HEK293 (cell line): Measurements from ENCODE around the gene TSR3.

ENCODE experiments used
- CTCF ChIA-PET: fragments of 350-600 bp; formaldehyde crosslinking; extraction: SDS; loops from one replicate; lab custom pipeline; 2021; ENCODE audit warnings: antibody characterized with exemption; lab: Yijun Ruan, JAX
- POLR2A ChIA-PET: fragments of 300-600 bp; formaldehyde crosslinking; extraction: SDS; loops from one replicate; lab custom pipeline; 2020; ENCODE audit warnings: antibody characterized with exemption, inconsistent platforms; lab: Yijun Ruan, JAX
- H3K27ac ChIP-seq: fragments of 200-500 bp; sonication (Bioruptor generic); 2 replicates; pipeline ENCODE4 v1.5.1; 2014; ENCODE audit warnings: low read depth, low read length, control low read depth, inconsistent platforms; ENCODE audit errors: extremely low read depth
- H3K36me3 ChIP-seq, 2 experiments: fragments of 200-500 bp in 1 of 2; sonication (Bioruptor generic) in 1 of 2; 1 replicate in 1 of 2; 2 replicates in 1 of 2; pipeline ENCODE4 v1.5.1; 2014 to 2017; ENCODE audit warnings: inconsistent platforms in 2 of 2, low read length in 2 of 2; ENCODE audit not compliant: control insufficient read depth in 2 of 2, insufficient read depth in 1 of 2
- H3K4me1 ChIP-seq: fragments of 200-500 bp; sonication (Bioruptor generic); 2 replicates; pipeline ENCODE4 v1.5.1; 2014; ENCODE audit warnings: mild to moderate bottlenecking, low read length, inconsistent platforms; ENCODE audit not compliant: control insufficient read depth, insufficient read depth
- H3K4me3 ChIP-seq: 2 replicates; pipeline ENCODE4 v1.5.1; 2011; ENCODE audit warnings: low read depth, mild to moderate bottlenecking, control low read depth, low read length, moderate library complexity
- H3K9me3 ChIP-seq: fragments of 200-500 bp; sonication (Bioruptor generic); 2 replicates; pipeline ENCODE4 v1.5.1; 2014; ENCODE audit warnings: low read depth, low read length, inconsistent platforms; ENCODE audit not compliant: control insufficient read depth, insufficient read depth
- GLI2 ChIP-seq: fragments of 450-650 bp; formaldehyde crosslinking; IDR thresholded peaks from 2 replicates; pipeline ENCODE4; 2017; ENCODE audit warnings: missing biosample characterization, missing genetic modification characterization, low read depth, borderline replicate concordance
- GLIS2 ChIP-seq: fragments of 450-650 bp; formaldehyde crosslinking; IDR thresholded peaks from 2 replicates; pipeline ENCODE4 v1.5.1; 2016; ENCODE audit warnings: missing biosample characterization, missing genetic modification characterization
- KLF8 ChIP-seq: fragments of 450-650 bp; formaldehyde crosslinking; IDR thresholded peaks from 2 replicates; pipeline ENCODE4 v1.5.1; 2016; ENCODE audit warnings: missing biosample characterization, missing genetic modification characterization
- MYNN ChIP-seq: fragments of 450-650 bp; formaldehyde crosslinking; IDR thresholded peaks from 2 replicates; pipeline ENCODE4 v1.5.1; 2016; ENCODE audit warnings: missing biosample characterization, missing genetic modification characterization, borderline replicate concordance
- SALL2 ChIP-seq: fragments of 450-650 bp; formaldehyde crosslinking; IDR thresholded peaks from 2 replicates; pipeline ENCODE4 v1.5.0; 2017; ENCODE audit warnings: missing biosample characterization, mild to moderate bottlenecking, missing genetic modification characterization, borderline replicate concordance
- SCRT2 ChIP-seq: fragments of 450-650 bp; formaldehyde crosslinking; IDR thresholded peaks from 2 replicates; pipeline ENCODE4 v1.5.1; 2016; ENCODE audit warnings: missing biosample characterization, missing genetic modification characterization
- YY1 ChIP-seq: fragments of 450-650 bp; formaldehyde crosslinking; IDR thresholded peaks from 2 replicates; pipeline ENCODE4 v1.5.1; 2018; ENCODE audit warnings: missing biosample characterization, missing genetic modification characterization
- ZBTB7A ChIP-seq: fragments of 450-650 bp; formaldehyde crosslinking; IDR thresholded peaks from 2 replicates; pipeline ENCODE4 v1.5.1; 2016; ENCODE audit warnings: low read depth, missing biosample characterization, missing genetic modification characterization
- ZFHX2 ChIP-seq: fragments of 450-650 bp; formaldehyde crosslinking; conservative IDR thresholded peaks from 2 replicates; pipeline ENCODE4 v1.5.1; 2016; ENCODE audit warnings: missing biosample characterization, missing genetic modification characterization
- ZFP37 ChIP-seq: fragments of 450-650 bp; formaldehyde crosslinking; IDR thresholded peaks from 2 replicates; pipeline ENCODE4 v1.5.1; 2016; ENCODE audit warnings: missing biosample characterization, missing genetic modification characterization
- ZNF114 ChIP-seq: fragments of 450-650 bp; formaldehyde crosslinking; IDR thresholded peaks from 2 replicates; pipeline ENCODE4 v1.5.0; 2017; ENCODE audit warnings: missing biosample characterization, missing genetic modification characterization
- ZNF184 ChIP-seq: fragments of 450-650 bp; IDR thresholded peaks from 2 replicates; pipeline ENCODE4 v1.5.1; 2018; ENCODE audit warnings: missing biosample characterization, mild to moderate bottlenecking, missing genetic modification characterization
- ZNF23 ChIP-seq: fragments of 450-650 bp; formaldehyde crosslinking; IDR thresholded peaks from 2 replicates; pipeline ENCODE4 v1.5.1; 2016; ENCODE audit warnings: missing biosample characterization, missing genetic modification characterization, borderline replicate concordance
- ZNF473 ChIP-seq: fragments of 450-650 bp; formaldehyde crosslinking; IDR thresholded peaks from 2 replicates; pipeline ENCODE4 v1.5.1; 2017; ENCODE audit warnings: missing biosample characterization, missing genetic modification characterization
- ZNF514 ChIP-seq: fragments of 450-650 bp; formaldehyde crosslinking; IDR thresholded peaks from 2 replicates; pipeline ENCODE4 v1.5.1; 2016; ENCODE audit warnings: missing biosample characterization, missing genetic modification characterization
- ZNF561 ChIP-seq: fragments of 450-650 bp; IDR thresholded peaks from 2 replicates; pipeline ENCODE4 v1.5.1; 2018; ENCODE audit warnings: missing biosample characterization, missing genetic modification characterization, borderline replicate concordance
- ZNF629 ChIP-seq: fragments of 450-650 bp; formaldehyde crosslinking; IDR thresholded peaks from 2 replicates; pipeline ENCODE4 v1.5.1; 2017; ENCODE audit warnings: missing biosample characterization, missing genetic modification characterization
- ZNF707 ChIP-seq: fragments of 450-650 bp; formaldehyde crosslinking; IDR thresholded peaks from 2 replicates; pipeline ENCODE4 v1.5.1; 2016; ENCODE audit warnings: missing biosample characterization, missing genetic modification characterization
- TF ChIP-seq, protein P1 (sequence below): fragments of 450-650 bp; formaldehyde crosslinking; IDR thresholded peaks from 2 replicates; pipeline ENCODE4 v1.5.1; 2016; ENCODE audit warnings: missing biosample characterization, missing genetic modification characterization, borderline replicate concordance
- TF ChIP-seq, protein P2 (sequence below): fragments of 450-650 bp; formaldehyde crosslinking; IDR thresholded peaks from 2 replicates; pipeline ENCODE4 v1.5.1; 2016; ENCODE audit warnings: missing biosample characterization, missing genetic modification characterization
- TF ChIP-seq, protein P3 (sequence below): fragments of 450-650 bp; formaldehyde crosslinking; IDR thresholded peaks from 2 replicates; pipeline ENCODE4 v1.5.1; 2016; ENCODE audit warnings: missing biosample characterization, missing genetic modification characterization
- TF ChIP-seq, protein P4 (sequence below): fragments of 450-650 bp; formaldehyde crosslinking; IDR thresholded peaks from 2 replicates; pipeline ENCODE4 v1.5.1; 2017; ENCODE audit warnings: missing biosample characterization, missing genetic modification characterization

Gene TSR3

DNA sequence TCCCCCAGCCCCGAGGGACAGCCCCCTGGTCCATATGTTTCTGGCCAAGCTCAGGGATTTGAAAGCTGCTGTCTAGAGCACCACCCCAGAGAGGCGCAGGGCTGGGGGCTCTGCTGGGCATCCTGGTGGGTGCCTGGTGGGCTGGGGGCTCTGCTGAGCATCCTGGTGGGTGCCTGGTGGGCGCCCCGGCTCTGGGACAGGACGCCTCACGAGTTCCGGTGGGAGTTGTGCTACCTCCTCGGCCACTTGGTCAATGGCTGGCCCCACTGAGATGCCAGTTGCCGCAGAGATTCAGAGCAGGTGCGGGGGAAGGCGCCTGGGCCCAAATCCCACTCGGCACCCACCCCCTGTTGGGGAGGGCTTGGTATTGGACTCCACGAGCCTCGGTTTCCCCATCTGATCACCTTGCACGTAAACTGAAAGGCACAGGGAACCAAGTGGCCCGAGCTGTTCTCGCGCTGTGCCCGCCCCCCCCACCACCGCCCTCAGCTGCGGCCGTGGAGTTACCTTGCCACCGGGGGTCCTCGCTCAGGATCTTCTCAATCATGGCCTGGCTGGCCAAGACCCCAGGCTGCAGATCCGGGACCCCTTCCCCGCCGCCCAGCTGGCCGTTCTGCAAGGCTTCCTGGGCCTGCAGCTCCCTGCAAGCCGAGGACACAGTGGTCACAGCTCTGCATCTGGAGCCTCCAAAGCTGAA, 49.5 kb upstream of the TSR3 start:
- peaks cover 0 to 50% of the 10 kb centered on the region in 2 experiments; a peak in 2 of 3 replicates for H3K36me3 ChIP-seq
- no peaks in the 10 kb centered on the region for H3K4me1 ChIP-seq
- no peak overlapping the region for H3K27ac ChIP-seq
- TF ChIP-seq YY1 (tag by site-specific recombination): no peak
- TF ChIP-seq ZBTB7A (tag by site-specific recombination): no peak
- no peak for TF ChIP-seq ZNF23 (tag by site-specific recombination)
- TF ChIP-seq, protein P1, sequence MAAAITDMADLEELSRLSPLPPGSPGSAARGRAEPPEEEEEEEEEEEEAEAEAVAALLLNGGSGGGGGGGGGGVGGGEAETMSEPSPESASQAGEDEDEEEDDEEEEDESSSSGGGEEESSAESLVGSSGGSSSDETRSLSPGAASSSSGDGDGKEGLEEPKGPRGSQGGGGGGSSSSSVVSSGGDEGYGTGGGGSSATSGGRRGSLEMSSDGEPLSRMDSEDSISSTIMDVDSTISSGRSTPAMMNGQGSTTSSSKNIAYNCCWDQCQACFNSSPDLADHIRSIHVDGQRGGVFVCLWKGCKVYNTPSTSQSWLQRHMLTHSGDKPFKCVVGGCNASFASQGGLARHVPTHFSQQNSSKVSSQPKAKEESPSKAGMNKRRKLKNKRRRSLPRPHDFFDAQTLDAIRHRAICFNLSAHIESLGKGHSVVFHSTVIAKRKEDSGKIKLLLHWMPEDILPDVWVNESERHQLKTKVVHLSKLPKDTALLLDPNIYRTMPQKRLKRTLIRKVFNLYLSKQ (tag by site-specific recombination): no peak
- no peak for TF ChIP-seq ZNF629
- no peak for TF ChIP-seq ZFP37 (tag by site-specific recombination)
- TF ChIP-seq MYNN: no peak
- TF ChIP-seq SCRT2 (tag by site-specific recombination): no peak
- H3K9me3 ChIP-seq: no peaks in the 10 kb centered on the region
- no peak overlapping the region for H3K4me3 ChIP-seq
- ChIA-PET POLR2A (no interaction called here), CTCF (interaction anchor here (0.9 kb wide), 1 partner anchor 12 kb away, joined by 3 read pairs; no protein-coding TSS in a partner anchor)

DNA sequence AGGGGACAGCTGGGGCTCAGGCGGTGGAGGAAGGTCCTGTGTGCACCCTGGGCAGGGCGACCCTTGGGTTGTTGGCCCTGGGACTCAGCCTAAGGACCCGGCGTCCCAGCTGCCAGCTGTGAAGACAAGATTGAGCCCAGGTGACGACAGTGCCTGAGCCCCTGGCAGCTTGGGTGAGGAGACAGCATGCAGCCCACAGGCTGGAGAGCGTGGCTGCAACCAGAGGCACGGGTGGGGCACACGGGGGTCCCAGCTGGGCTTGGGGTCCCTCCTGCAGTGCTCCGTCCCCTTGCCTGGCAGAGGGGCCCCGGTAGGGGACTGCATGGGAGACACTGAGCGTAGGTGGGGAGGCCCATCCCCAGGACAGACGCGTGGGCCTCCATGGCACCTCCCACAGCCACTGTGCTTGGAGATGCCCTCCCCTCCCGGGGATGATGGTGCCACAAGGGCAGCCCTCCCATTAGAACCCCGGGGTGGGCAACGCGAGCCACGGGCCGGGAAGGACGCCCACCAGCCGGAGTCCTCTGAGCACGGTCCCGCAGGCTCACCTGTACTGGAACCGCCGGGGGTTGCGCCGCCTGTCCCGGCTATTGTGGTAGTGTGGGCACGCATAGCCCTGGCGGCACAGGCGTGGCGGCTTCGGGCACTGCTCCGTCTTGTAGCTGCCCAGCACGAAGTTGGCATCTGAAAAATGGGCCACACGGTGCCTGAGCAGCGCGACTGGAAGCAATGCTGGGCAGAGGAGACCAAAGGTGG, 47.3 kb upstream of the TSR3 start:
- POLR2A ChIA-PET: no interaction called here
- CTCF ChIA-PET: no interaction called here
- TF ChIP-seq ZNF473 (tag by site-specific recombination) (no peak), GLI2 (no peak), MYNN (no peak), ZNF514 (tag by site-specific recombination) (no peak), GLIS2 (no peak), SALL2 (no peak)
- TF ChIP-seq, protein P2, sequence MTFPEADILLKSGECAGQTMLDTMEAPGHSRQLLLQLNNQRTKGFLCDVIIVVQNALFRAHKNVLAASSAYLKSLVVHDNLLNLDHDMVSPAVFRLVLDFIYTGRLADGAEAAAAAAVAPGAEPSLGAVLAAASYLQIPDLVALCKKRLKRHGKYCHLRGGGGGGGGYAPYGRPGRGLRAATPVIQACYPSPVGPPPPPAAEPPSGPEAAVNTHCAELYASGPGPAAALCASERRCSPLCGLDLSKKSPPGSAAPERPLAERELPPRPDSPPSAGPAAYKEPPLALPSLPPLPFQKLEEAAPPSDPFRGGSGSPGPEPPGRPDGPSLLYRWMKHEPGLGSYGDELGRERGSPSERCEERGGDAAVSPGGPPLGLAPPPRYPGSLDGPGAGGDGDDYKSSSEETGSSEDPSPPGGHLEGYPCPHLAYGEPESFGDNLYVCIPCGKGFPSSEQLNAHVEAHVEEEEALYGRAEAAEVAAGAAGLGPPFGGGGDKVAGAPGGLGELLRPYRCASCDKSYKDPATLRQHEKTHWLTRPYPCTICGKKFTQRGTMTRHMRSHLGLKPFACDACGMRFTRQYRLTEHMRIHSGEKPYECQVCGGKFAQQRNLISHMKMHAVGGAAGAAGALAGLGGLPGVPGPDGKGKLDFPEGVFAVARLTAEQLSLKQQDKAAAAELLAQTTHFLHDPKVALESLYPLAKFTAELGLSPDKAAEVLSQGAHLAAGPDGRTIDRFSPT (tag by site-specific recombination): no peak
- TF ChIP-seq, protein P3, sequence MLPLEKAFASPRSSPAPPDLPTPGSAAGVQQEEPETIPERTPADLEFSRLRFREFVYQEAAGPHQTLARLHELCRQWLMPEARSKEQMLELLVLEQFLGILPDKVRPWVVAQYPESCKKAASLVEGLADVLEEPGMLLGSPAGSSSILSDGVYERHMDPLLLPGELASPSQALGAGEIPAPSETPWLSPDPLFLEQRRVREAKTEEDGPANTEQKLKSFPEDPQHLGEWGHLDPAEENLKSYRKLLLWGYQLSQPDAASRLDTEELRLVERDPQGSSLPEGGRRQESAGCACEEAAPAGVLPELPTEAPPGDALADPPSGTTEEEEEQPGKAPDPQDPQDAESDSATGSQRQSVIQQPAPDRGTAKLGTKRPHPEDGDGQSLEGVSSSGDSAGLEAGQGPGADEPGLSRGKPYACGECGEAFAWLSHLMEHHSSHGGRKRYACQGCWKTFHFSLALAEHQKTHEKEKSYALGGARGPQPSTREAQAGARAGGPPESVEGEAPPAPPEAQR (tag by site-specific recombination): no peak
- H3K4me1 ChIP-seq: no peaks in the 10 kb centered on the region
- H3K27ac ChIP-seq: no peak overlapping the region
- H3K9me3 ChIP-seq: no peaks in the 10 kb centered on the region
- peaks cover 0 to 45% of the 10 kb centered on the region in 2 experiments; a peak in 2 of 3 replicates for H3K36me3 ChIP-seq
- H3K4me3 ChIP-seq: no peak overlapping the region

DNA sequence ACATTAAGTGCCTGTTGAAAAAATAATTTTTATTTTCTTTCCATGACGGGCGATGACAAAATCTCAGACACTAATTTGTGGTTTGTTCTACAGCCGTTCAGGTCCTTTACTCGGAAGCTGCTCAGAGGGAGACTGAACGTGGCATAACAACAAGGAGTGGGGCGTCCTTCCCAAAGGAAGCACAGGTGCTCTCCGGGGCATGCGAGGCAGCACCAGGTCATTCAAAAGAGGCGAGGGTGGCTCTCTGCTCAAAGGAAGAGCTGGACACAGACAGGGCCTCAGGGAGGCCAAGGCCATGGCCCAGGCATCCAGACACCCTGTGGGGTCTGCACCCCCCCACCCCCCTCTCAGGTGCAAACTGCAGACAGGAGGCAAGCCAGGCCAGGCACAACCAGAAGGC, 46.7 kb upstream of the TSR3 start:
- no peaks in the 10 kb centered on the region for H3K4me1 ChIP-seq
- POLR2A ChIA-PET: no interaction called here
- no peaks in the 10 kb centered on the region for H3K9me3 ChIP-seq
- peaks cover 0 to 48% of the 10 kb centered on the region in 2 experiments; a peak in 2 of 3 replicates for H3K36me3 ChIP-seq
- TF ChIP-seq KLF8 (no peak), ZNF114 (no peak), ZNF184 (tag by site-specific recombination) (no peak), ZFHX2 (tag by site-specific recombination) (no peak), ZNF561 (tag by site-specific recombination) (no peak), ZNF707 (peak; percentile 91)
- TF ChIP-seq, protein P4, sequence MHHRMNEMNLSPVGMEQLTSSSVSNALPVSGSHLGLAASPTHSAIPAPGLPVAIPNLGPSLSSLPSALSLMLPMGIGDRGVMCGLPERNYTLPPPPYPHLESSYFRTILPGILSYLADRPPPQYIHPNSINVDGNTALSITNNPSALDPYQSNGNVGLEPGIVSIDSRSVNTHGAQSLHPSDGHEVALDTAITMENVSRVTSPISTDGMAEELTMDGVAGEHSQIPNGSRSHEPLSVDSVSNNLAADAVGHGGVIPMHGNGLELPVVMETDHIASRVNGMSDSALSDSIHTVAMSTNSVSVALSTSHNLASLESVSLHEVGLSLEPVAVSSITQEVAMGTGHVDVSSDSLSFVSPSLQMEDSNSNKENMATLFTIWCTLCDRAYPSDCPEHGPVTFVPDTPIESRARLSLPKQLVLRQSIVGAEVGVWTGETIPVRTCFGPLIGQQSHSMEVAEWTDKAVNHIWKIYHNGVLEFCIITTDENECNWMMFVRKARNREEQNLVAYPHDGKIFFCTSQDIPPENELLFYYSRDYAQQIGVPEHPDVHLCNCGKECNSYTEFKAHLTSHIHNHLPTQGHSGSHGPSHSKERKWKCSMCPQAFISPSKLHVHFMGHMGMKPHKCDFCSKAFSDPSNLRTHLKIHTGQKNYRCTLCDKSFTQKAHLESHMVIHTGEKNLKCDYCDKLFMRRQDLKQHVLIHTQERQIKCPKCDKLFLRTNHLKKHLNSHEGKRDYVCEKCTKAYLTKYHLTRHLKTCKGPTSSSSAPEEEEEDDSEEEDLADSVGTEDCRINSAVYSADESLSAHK: no peak
- no peak overlapping the region for H3K4me3 ChIP-seq
- CTCF ChIA-PET: no interaction called here
- H3K27ac ChIP-seq: no peak overlapping the region
